ENCODE data around the gene DAAM1.
A peak's percentile ranks its signal among the peaks of the same experiment; 100 is the strongest.

DAAM1 gene

DNA sequence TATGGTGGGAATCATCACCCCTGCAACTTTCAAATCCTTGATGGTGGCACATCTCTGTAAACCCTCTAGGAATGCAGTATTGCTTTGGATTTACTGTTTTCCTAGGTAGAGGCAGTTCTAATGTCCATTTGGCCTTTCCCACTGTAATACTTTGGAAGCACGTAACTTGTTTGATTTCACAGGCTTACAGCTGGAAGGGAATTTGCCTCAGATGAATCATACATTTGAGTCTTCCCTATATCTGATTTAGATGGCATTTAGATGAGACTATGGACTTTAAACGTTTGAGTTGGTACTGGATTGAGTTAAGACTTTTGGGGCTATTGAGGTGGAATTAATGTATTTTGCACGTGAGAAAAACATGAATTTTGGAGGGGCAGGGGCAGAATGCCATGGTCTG is 35.9 kb downstream of the DAAM1 start:
- no peak for DNase-seq

DNA sequence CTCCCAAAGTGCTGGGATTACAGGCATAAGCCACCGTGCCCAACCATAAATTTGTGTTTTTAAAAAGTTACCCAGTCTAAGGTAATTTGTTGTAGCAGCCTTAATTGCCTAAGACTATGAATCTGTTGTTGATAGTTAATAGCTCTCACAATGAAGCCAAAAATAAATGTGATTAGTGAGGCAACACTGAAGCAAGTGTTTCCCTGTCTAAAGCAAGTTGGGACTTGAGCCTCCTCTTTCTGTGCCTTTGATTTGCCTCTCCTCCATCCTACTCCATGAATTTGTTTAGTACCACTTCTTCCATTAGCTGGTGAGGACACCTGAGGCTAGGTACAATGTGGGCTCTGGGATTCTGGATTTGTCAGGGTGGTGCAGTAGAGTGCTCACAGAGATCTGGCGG is 36.8 kb downstream of the DAAM1 start:
- DNase-seq = no peak

DNA sequence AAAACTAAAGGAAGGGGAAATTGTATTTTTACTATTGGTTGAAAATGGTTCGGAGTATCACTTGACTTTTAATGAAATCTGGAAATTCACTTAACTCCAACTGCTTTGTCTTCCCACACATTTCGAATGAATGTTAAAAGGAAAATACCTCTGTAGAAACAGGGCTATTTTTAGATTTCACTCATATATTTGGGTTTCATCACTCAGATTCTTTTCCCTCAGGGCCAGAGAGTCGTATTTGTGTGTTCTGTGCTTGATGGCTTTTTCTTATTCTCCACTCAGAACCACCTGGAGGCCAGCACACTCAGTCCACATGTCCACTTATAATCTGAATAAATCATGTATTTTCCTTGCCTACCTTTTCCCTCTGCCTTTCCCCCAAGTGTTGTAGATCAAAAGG is 40.0 kb downstream of the DAAM1 start:
- no peak for DNase-seq

DNA sequence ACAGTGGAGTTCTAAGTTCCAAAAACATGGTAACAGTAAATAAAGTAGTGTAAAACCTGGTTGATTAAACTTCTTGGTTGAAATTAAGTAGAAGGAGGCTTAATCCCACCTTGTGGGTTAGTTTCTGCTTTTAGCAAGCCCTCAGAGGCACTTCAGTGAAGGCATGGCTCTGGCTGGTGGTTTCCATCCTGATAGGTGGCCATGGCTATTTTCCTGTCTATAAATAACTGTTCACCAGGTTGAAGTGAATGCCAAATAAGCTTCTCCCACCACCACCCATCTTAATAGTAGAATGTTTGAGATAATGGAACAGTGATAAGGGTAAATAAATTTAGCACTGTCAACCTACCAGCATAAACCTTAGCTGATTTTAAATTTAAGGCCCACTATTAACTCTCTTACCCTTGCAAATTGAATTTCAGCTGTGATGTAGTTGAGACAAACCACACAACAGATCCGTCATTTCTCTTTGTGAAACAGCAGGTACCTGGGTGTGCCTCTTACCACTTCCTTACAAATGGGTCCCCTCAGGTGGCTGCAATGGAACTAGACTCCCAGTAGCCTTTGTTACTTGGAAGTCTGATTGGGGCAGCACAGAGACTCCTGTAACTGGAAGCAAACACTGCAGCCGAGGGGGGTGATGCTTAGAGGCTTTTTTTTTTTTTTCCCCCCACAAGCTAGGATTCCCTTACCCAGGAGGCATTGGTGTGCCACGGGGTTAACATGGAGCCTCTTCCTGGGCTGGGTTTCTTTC is 41.4 kb downstream of the DAAM1 start:
- no peak for DNase-seq

DNA sequence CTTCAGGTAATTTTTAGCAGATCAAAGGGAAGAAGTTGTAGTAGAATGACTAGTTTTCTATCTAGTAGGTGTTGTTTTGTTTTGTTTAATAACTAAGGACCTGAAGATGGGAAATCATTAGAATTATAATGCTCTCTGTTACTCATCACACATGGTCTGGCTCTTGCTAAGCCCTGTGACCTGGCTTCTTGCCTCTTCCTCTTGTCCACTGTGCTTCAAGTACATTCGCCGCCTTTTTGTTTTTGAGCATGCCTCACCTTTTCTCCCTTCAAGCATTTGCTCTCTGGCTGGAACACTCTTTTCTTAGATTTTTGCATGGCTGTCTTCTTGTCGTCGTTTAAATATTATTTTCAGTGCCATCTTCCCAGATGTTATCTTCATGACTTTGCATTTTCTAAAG is 47.7 kb downstream of the DAAM1 start:
- no peak for DNase-seq

DNA sequence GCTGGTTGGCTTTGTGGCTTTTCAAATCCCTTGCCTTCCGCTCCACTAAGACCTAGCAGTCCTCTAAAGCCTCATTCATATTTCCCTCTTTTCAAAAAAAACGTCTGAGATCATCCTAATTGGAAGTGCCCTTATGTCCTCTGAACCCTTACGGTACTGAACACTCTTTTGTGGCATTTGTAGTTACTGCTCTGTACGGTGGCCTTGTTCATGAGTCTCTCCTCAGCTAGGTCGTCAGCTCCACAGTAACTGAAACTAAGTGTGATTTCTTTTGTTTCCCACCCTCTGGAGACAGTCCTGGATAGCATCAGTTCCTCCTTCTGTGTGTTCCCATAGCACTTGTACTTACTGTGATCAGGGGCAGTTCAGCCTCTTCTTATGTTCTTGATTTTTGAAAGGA is 49.7 kb downstream of the DAAM1 start:
- no peak for DNase-seq

DNA sequence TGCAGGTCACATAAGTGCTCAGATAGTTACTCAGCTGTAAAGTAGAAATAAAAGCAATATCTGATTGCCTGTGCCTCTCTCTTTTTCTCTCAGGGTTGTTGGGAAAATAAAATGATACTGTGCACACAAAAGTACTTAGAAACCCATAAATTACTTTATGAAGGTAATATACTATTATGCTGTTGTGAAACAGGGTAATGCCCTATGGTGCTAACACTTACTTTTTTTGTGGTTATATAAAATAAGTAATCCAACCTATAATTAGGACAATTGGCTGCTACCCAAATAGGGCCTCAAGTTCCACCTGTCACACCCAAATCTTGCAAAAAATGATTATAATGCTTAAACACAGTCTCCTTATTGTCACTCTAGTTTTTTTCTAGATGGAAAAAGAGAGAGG is 50.6 kb downstream of the DAAM1 start:
- DNase-seq = peak; percentile 33

DNA sequence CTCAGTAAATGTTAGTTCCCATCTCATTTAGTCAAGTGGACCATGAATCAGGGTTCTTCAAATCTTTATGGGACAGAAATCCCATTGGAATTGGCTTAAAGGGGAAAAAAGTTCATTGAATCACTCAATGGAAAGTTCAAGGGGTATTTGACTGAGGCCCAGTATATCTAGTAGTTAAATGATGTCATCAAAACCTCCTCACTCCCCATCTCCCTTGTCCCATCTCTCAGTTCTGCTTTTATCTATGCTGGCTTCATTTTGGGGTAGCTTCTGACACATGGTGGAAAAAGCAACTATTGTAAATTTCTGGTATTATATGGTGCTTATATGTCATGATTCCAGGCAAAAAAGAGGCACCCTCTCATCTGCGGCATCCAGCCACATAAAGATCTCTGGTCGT is 51.9 kb downstream of the DAAM1 start:
- no peak for DNase-seq

DNA sequence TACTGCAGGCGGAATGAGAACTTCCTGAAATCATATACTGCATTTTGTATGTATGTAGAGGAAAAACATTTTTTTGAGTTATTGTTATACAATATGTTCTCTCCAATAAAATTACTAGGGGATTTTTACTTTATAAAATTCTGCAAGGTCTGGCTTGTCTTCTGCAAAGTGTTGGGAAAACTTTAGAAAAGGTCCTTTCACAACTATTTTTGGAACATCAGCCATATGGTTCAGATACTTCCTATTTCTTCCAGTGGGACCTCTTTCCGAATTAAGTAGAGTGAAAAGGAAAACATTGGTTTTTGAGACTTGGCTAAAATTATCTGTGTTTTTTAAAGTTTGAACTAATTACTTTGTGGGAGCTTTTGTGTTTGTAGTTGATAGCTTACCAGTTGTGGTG is 52.7 kb downstream of the DAAM1 start:
- no peak for DNase-seq

DNA sequence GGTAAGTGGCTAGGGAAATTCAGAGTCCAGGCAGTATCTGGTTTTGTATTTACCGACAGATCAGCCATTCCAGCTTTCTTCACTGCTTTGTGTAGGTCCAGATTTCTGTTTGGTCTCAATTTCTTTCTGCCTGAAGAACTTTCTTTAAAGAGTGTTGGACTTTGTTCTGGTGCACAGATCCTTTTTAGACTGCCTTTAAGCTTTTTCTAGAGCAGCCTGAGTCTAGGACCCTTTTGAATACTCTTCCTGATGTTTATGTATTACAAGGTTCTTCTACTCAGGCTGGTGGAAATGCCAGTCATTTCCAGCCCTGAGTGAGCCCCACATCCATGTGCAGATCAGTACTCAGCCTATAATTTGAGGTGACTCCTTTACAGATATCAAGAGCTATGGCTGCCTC is 54.7 kb downstream of the DAAM1 start:
- DNase-seq = no peak

DNA sequence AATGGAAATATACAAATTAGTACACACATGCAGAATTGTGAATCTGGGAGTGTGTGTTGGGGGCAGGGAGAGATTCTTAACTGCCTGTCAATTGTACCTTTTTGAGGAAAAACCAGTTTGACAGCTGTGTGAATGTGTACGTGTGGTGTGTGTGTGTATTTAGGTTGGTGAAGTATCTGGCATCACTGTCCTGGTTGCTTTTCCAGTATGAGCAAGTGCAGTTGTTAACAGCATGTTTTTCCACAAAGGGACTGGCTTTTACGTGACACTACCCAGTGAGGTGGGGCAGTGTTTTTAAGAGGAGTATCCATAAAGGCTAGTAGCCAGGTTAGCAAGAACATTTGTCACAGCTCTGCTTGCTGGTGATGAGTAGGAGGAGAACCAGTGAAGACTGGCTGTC is 56.1 kb downstream of the DAAM1 start:
- no peak for DNase-seq

DNA sequence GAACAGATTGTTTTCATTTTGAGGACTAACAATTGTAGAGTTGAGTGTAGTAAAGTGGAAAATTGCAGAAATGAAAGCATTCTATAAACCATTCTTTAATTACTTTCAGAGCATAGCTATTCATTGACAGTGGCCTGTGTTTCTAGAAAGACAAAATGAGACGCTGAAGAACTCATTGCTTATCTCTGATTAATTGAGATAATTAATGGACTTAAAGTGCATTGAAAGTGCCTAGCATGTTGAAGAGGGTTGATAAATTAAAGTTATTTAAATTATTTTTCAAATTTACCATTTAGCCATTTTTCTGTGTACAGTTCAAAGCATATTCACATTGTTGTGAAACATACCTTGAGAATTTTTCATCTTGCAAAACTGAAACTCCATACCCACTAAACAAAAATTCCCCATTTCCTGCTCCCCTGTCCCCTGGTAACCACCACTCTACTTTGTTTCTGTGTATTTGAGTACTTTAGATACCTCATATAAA is 57.4 kb downstream of the DAAM1 start:
- no peak for DNase-seq

DNA sequence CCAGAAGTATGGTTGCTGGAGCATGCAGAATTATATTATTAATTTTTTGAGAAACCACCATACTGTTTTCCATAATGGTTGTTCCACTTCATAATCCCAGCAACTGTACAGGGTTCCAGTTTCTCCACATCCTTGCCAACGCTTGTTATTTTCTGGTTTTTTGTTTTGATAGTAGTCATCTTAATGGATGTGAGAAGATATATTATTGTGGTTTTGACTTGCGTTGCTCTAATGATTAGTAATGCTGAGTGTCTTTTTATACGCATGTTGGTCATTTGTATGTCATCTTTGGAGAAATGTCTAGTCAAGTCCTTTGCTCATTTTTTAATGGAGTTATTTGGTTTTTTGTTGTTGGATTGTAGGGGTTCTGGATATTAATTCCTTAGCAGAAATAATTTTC is 58.1 kb downstream of the DAAM1 start:
- no peak for DNase-seq

DNA sequence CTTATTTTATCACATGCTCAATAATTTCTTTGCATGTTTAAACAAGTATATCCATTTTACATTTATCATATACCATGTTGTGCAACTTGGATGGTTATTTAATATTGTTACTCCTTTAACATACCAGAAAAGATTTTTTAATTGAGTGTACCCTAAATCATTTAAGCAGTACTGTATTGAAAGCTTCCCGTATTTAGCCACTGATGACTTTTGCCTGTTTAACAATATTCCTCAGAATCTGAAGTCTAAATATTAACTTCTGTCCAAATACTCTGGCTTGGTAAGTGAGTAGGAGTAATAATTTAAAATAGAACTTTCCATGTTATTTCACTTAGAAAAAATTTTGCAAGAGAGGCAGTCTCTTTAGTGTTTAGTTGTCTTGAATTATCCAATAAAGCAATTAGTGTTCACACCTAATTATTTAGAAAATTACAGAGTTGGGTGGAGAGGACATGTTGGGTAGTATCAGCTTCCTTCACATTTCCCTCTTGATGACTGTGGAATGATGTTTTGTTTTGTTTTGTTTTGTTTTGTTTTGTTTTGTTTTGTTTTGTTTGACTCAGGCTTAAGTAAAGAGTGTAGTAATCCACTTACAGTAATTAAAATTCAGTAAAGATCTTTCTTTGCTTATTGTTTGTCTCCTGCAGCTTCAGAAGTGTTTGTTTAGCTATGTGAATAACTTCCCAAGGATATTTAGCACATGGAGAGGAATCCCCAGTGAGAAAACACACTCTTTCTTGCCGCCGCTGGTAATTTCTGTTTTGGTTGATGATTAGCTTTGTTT is 59.5 kb downstream of the DAAM1 start:
- DNase-seq = no peak

DNA sequence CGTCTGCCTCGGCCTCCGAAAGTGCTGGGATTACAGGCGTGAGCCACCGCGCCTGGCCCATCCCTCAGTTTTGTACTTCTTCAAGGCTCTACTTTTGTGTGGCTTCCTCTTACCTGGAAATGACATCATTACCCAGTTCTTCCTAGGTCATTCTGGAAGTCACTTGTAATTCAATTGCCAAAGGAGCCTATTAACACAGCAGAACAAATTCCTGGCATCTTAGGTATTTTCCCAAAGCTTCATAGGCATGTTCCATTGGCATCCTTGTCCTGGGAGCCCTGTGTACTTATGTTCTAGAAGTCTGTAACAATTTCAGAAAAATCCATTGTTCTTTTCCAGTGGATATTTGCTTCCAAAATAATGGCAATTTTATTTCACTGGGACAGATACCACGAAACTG is 60.6 kb downstream of the DAAM1 start:
- no peak for DNase-seq

DNA sequence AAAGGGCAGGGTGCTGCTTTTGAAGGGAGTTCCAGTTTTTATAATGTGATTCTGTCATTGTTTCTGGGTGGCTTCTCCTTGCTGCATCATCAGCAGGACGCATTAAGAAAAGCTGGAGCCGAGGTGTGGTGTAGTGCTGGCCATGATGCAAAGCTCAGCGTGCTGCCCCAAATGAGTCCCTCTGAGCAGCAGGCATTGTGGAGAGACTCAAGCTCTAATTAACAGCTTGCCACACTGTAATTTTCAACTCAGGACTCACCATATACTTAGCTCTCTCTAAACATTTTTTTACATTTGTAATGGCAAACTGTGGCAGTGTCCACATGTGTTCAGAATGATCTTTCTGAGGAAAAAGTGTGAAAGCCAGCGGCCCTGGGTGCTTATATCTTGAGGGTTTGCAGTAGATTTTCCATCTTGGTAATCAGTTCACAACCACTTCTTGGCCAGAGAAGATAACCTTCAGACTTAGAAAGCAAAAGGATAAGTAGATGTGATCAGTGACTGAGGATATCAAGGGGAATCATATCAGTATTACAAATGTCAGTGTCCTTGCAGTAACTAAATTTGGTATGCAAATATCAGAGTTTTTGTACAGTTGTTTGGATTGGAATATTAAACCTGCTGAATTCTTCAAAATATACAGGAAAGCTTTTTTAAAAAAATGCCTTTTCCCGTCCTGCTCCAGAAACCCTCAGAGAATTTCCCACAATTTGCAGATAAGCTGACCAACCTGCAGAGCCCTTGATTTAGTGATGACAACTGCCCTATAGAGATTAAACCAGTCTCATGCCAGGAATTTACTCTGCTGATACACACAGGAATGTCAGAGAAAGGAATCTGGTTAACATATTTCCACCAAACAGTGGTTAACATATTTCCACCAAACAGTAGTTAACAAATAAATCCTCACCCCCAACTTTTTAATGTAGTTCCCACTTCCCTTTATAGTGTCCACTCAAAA is 63.6 kb downstream of the DAAM1 start:
- DNase-seq = no peak

DNA sequence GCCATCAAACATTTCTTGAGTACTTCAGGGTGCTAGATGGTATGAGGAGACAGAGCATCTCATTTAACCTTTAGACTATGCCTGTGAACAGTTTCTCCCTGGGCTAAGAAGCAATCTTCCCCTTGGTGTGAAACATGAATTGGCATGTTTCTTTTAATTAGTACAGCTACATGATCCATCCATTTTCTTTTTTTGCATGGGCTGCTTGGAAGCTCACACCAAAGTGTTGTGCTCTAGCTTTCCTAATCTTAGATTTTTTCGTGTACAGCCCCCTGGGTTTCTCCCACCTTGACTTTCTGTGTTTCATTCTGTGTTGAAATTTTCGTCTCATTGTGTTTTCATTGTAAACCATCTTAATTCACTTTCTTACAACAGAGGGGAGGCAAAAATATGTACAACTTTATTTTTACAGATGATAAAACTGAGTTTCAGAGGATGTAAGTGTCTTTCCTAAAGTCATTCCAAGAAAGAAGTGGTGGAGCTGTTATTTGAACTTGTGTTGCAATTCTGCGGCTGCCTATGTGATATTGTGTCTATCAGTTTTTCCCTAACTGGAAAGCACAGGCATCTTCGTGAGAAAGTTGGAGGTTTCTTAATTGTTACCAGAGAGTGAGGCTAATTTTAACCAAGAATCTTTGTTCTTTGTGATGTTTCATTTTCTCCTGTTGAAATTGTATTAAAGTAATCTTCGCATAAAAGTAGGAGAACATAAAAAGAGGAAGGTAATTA is 64.5 kb downstream of the DAAM1 start:
- DNase-seq = no peak

DNA sequence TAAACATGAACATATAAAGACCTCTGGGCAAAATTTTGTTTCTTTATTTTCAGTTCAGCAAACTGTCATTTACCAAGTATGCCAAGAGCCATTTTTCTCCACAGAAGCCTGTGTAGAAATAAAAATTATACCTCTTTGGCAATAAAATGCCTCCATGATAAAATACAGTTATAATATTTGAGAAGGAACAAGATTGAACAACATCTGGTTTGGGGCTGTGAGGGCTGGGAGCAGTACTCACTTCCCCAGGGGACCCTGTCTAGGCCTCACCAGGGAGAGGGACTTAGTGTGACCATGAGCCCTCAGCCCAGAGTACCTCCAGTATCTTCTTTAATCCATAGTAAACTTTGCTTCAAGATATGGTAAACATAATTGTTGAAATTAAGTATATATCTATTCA is 65.1 kb downstream of the DAAM1 start:
- no peak for DNase-seq

DNA sequence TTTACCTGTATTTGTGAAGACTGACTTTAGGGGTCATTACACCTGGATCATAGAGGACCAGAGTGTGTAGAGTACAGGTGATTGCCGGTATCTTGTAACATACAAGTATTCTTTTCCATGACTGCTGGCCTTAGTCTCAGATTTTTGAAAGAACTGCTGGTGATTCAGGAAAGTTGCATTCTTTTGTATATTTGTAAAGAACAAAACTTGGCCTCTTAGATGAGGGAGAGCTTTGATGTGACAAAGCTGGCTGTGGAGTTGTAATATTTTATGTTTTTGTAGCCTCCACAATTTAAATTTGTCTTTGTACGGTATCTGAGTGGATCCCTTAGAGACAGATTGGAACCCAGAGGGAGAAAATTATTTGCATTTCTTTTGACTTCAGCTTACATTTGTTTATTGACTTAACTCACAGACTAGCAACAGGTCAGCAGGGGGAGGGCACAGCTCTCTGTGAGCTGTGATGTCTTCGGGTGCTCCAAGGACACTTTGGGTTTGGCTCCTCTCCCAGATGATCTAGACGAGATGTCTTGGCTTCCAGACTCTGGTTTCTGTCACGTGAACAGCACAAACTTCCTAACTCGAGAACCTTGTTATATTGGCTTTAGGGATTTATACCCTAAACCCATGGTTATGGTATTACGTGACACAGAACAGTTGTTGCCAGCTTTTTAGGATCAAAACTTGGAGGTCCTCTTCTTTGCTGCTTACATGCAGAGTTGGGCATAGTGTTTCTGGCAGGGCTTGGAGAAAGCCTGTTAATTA is 65.9 kb downstream of the DAAM1 start:
- no peak for DNase-seq

DNA sequence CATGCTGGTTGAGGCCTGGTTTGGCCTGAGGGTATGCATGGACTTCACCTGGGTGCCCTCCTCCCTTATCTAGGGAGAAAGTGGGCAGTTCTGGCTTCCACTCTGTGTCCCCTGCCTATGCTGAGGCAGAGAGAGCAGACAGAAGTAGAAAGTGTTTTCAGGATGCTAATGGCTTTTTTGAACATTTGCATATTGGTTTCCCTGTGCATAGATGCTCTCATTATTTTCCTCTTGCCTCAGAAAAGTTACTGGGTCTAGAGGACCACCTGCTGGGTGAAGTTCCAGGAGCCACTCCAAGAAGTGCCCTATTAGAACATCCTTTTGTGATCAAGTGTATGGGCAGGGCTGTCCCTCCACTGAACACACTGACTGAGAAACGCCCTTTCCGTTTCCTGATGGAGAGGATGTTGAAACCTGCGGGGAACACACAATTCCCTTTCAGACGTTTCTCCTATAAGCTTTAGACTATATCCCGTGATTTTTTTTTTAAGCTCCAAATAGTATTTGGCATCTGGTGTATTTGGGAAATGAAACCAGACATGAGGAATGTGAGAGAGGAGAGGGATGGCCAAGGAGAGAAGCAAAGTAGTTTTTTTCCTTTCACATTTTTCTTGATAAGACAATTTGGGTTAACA is 66.6 kb downstream of the DAAM1 start:
- DNase-seq = no peak

DNA sequence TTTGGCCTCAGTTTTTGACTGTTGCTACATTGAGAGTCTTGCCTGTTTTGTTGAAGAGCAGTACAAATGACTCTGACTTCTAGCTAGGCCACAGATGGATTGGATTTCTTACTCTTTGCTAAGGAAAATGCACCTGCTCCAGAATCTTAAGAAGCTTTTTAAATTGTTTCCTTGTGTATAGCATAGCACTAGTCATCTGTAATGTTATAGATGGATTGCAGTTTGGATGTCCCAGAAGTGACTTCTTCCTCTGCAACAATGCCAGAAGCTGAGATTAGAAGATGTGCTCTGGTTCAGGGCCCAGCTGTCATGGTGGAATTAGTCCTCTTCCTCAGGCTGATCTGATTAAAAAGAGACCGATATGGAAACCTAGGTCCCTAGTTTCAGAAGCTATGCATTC is 67.9 kb downstream of the DAAM1 start:
- no peak for DNase-seq
